ENCODE measurements around the gene LRRC41. TPM values are rescaled to one million over a fixed set of nuclear protein-coding genes. Genes with fewer than 3 reads are reported as not detected.

LRRC41 gene
- total and polyA plus RNA-seq, 2 of the 13 experiments (the other 11 are each of a cell fraction or from before 2014, with no cell fraction given), result 48.1 to 53.6 TPM

GRCh38 chr1:46343705-46344104 is 40.3 kb upstream of the LRRC41 start:
- TF ChIP-seq ZNF235 (CRISPR knock-in tag; IDR thresholded peaks at IDR 0.05; ENCODE audit: borderline replicate concordance), result no peak
- no peak for TF ChIP-seq KMT2A (CRISPR knock-in tag; IDR thresholded peaks at IDR 0.05)
- TF ChIP-seq RBFOX2 (IDR thresholded peaks at IDR 0.05; ENCODE audit: low read depth, low read length), result 0 out of 2 replicates have a peak, but pooled peaks have one; percentile 29
- H4K20me1 ChIP-seq (ENCODE audit: insufficient read depth, low read length), result no peaks in the 10 kb centered on the region
- no peaks in the 10 kb centered on the region for H3K9me3 ChIP-seq (ENCODE audit: low read length)
- H3K4me3 ChIP-seq (replicated peaks in 1 of 3; ENCODE audit: insufficient read depth in 1 of 3, low read depth in 2 of 3, low read length in 3 of 3), result no peak overlapping the region
- H3K4me2 ChIP-seq (ENCODE audit: low read depth, low read length), result no peak overlapping the region
- no peak overlapping the region for H3K27ac ChIP-seq (ENCODE audit: extremely low read length, insufficient read depth, low read length)
- in situ Hi-C loops (cut with HindIII; ENCODE audit: extremely low pct_ligation_motif_present, low pct_unique_long_range_greater_than_20kb) (no loop called here), intact Hi-C loops (cut with micrococcal nuclease; ENCODE audit: unreplicated experiment) (no loop called here)
- WGBS (ENCODE audit: low lambda C conversion rate), result 93% methylated on average over 4 of the region's 4 CpGs
- no peak overlapping the region for H3K9ac ChIP-seq (ENCODE audit: insufficient read depth, low read depth, low read length)
- H3K79me2 ChIP-seq (ENCODE audit: insufficient read depth, low read length), result peaks cover 17% of the 10 kb centered on the region
- FAIRE-seq (no peak), DNase-seq (ENCODE audit: low spot score) (no peak), ATAC-seq (no peak)
- peaks cover 59% of the 10 kb centered on the region for H3K4me1 ChIP-seq (ENCODE audit: insufficient read depth, low read length)
- H3K27me3 ChIP-seq (ENCODE audit: control insufficient read depth in 1 of 2, insufficient read depth in 2 of 2, low read length in 2 of 2), result no peaks in the 10 kb centered on the region; a peak in 1 of 5 replicates
- H3K36me3 ChIP-seq (replicated peaks in 1 of 2; ENCODE audit: control insufficient read depth in 1 of 2, insufficient read depth in 2 of 2, low read length in 2 of 2), result peaks cover 6 to 25% of the 10 kb centered on the region in 2 experiments; a peak in 4 of 5 replicates
- no TSS peak for BruUV-seq (replicated peaks)
- H2AFZ ChIP-seq (ENCODE audit: low read length), result no peak overlapping the region
- CTCF ChIA-PET (ENCODE audit: low intra/inter-chr PET ratio, low total read pairs), result no interaction called here
- POLR2A ChIA-PET, result interaction anchor here (2.3 kb wide), 1 partner anchor 40 kb away, joined by 6 read pairs; the partner anchor contains the start of genes LRRC41 and UQCRH

- DNase-seq (ENCODE audit: low spot score) (no peak), ATAC-seq (no peak), FAIRE-seq (no peak)
- peaks cover 17% of the 10 kb centered on the region for H3K79me2 ChIP-seq (ENCODE audit: insufficient read depth, low read length)
- H2AFZ ChIP-seq (ENCODE audit: low read length), result no peak overlapping the region
- no peaks in the 10 kb centered on the region for H3K9me3 ChIP-seq (ENCODE audit: low read length)
- no peak for TF ChIP-seq THYN1 (CRISPR knock-in tag; IDR thresholded peaks at IDR 0.05; ENCODE audit: borderline replicate concordance, low read depth)
- TF ChIP-seq CC2D1A (CRISPR knock-in tag; IDR thresholded peaks at IDR 0.05), result no peak
- TF ChIP-seq ZNF605 (CRISPR knock-in tag; IDR thresholded peaks at IDR 0.05), result no peak
- no peak for TF ChIP-seq ZSCAN29 (CRISPR knock-in tag; conservative IDR thresholded peaks at IDR 0.05)
- no peak for TF ChIP-seq TCF7L2 (IDR thresholded peaks at IDR 0.05; ENCODE audit: low read depth, low read length)
- no peak for TF ChIP-seq MAF1 (CRISPR knock-in tag; IDR thresholded peaks at IDR 0.05; ENCODE audit: borderline replicate concordance)
- TF ChIP-seq ZNF280B (CRISPR knock-in tag; IDR thresholded peaks at IDR 0.05; ENCODE audit: borderline replicate concordance), result no peak
- no peak for TF ChIP-seq ZNF224 (CRISPR knock-in tag; IDR thresholded peaks at IDR 0.05)
- TF ChIP-seq FOXA1 (IDR thresholded peaks at IDR 0.05), result no peak
- TF ChIP-seq FOXA1 (CRISPR knock-in tag; IDR thresholded peaks at IDR 0.05), result no peak
- no peak for TF ChIP-seq IKZF1 (IDR thresholded peaks at IDR 0.05)
- no peak for TF ChIP-seq ZZZ3 (CRISPR knock-in tag; IDR thresholded peaks at IDR 0.05; ENCODE audit: borderline replicate concordance)
- TF ChIP-seq ZFP90 (CRISPR knock-in tag; IDR thresholded peaks at IDR 0.05; ENCODE audit: borderline replicate concordance), result no peak
- no peak for TF ChIP-seq WIZ (CRISPR knock-in tag; IDR thresholded peaks at IDR 0.05)
- no peak for TF ChIP-seq ZNF782 (CRISPR knock-in tag; IDR thresholded peaks at IDR 0.05; ENCODE audit: borderline replicate concordance)
- no peak for TF ChIP-seq ZNF549 (CRISPR knock-in tag; IDR thresholded peaks at IDR 0.05)
- no peak for TF ChIP-seq NBN (conservative IDR thresholded peaks at IDR 0.05)
- TF ChIP-seq ATAD3A (CRISPR knock-in tag; IDR thresholded peaks at IDR 0.05), result no peak
- no peak for TF ChIP-seq ASH2L (IDR thresholded peaks at IDR 0.05; ENCODE audit: insufficient read length, low read depth, low read length)
- no peaks in the 10 kb centered on the region for H4K20me1 ChIP-seq (ENCODE audit: insufficient read depth, low read length)
- BruUV-seq (replicated peaks), result no TSS peak
- intact Hi-C loops (cut with micrococcal nuclease; ENCODE audit: unreplicated experiment) (no loop called here), in situ Hi-C loops (cut with HindIII; ENCODE audit: extremely low pct_ligation_motif_present, low pct_unique_long_range_greater_than_20kb) (no loop called here)
- peaks cover 63% of the 10 kb centered on the region for H3K4me1 ChIP-seq (ENCODE audit: insufficient read depth, low read length)
- peaks cover 6 to 25% of the 10 kb centered on the region in 2 experiments; a peak in 4 of 5 replicates for H3K36me3 ChIP-seq (replicated peaks in 1 of 2; ENCODE audit: control insufficient read depth in 1 of 2, insufficient read depth in 2 of 2, low read length in 2 of 2)
- no peak overlapping the region for H3K27ac ChIP-seq (ENCODE audit: extremely low read length, insufficient read depth, low read length)
- ChIA-PET CTCF (ENCODE audit: low intra/inter-chr PET ratio, low total read pairs) (no interaction called here), POLR2A (no interaction called here)
- H3K9ac ChIP-seq (ENCODE audit: insufficient read depth, low read depth, low read length), result no peak overlapping the region
- no peaks in the 10 kb centered on the region; a peak in 1 of 5 replicates for H3K27me3 ChIP-seq (ENCODE audit: control insufficient read depth in 1 of 2, insufficient read depth in 2 of 2, low read length in 2 of 2)
- no peak overlapping the region for H3K4me3 ChIP-seq (replicated peaks in 1 of 3; ENCODE audit: insufficient read depth in 1 of 3, low read depth in 2 of 3, low read length in 3 of 3)
- H3K4me2 ChIP-seq (ENCODE audit: low read depth, low read length), result no peak overlapping the region
- 91% methylated on average over 4 of the region's 4 CpGs for WGBS (ENCODE audit: low lambda C conversion rate)
Observed at GRCh38 chr1:46343351-46343695, 39.9 kb upstream of the LRRC41 start.
